WERI-Rb-1 (cell line): ENCODE results near the gene FNDC5.

Source experiments
- DNase-seq: peaks from one replicate; pipeline ENCODE4 v3.0.0-alpha.2; 2020
- H3K27ac ChIP-seq: fragments of 250-450 bp; sonication (Bioruptor Pico); 2 replicates; pipeline ENCODE4 v1.5.1; 2020; ENCODE audit warnings: mild to moderate bottlenecking, moderate library complexity
- H3K27me3 ChIP-seq: fragments of 250-450 bp; sonication (Bioruptor Pico); 2 replicates; pipeline ENCODE4 v1.5.1; 2021; ENCODE audit warnings: mild to moderate bottlenecking, low read depth, moderate library complexity; ENCODE audit not compliant: insufficient read depth, severe bottlenecking
- H3K36me3 ChIP-seq: fragments of 250-450 bp; sonication (Bioruptor Pico); 2 replicates; pipeline ENCODE4 v1.5.1; 2020; ENCODE audit warnings: mild to moderate bottlenecking, moderate library complexity
- H3K4me3 ChIP-seq: 2 replicates; pipeline ENCODE4 v1.5.1; 2011; ENCODE audit warnings: low read depth, mild to moderate bottlenecking, control low read depth, low read length
- H3K9me3 ChIP-seq: fragments of 250-450 bp; sonication (Bioruptor Pico); 2 replicates; pipeline ENCODE4 v1.5.1; 2021; ENCODE audit warnings: mild to moderate bottlenecking, moderate library complexity; ENCODE audit not compliant: severe bottlenecking
- TF ChIP-seq, protein P1 (sequence below): IDR thresholded peaks from 2 replicates; pipeline ENCODE4 v1.5.1; 2011; ENCODE audit warnings: low read depth, mild to moderate bottlenecking, control low read depth, inconsistent platforms, low read length

FNDC5 gene

DNA sequence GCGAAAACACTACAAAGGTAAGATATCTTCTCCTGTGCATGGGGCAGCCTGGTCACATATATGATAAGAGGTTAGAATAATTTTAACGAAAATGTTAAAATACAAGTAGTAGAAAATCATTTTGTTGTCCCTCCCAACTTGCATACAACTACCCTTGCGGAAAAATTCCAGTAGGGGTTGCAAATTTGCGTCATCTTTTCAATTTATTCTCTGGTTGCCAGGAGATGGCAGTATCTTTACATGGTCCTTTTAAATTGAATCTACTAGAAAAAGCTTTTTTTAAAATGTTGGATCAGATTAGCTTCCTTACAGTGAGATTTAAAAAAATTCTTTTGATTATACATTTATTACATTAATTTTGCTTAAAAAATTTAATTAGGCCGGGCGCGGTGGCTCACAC lies 42.4 kb downstream of the FNDC5 start:
- H3K36me3 ChIP-seq: peaks cover 80% of the 10 kb centered on the region
- no peak for DNase-seq

DNA sequence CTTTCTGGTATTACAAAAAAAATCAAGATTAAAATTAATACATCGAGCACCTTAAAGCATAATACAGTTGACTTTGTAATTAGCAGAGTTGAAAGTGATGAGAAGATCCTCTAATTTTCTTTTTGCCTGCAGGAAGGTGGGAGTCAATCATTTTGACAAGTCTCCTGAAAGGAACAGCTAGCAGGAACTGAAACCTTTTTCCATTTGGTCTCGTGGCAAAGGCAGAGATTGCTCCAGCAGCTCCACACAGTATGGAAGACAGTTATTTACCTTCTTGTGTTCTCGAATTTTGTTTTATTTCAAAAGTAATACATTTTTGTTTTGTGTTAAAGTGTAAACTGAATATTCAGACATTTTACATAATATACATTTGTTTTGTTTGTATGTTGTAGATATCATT lies 45.5 kb downstream of the FNDC5 start:
- H3K36me3 ChIP-seq: peaks cover 61% of the 10 kb centered on the region
- no peak for DNase-seq
- no peak overlapping the region for H3K4me3 ChIP-seq
- no peaks in the 10 kb centered on the region for H3K27me3 ChIP-seq
- no peaks in the 10 kb centered on the region for H3K9me3 ChIP-seq
- TF ChIP-seq, protein P1, sequence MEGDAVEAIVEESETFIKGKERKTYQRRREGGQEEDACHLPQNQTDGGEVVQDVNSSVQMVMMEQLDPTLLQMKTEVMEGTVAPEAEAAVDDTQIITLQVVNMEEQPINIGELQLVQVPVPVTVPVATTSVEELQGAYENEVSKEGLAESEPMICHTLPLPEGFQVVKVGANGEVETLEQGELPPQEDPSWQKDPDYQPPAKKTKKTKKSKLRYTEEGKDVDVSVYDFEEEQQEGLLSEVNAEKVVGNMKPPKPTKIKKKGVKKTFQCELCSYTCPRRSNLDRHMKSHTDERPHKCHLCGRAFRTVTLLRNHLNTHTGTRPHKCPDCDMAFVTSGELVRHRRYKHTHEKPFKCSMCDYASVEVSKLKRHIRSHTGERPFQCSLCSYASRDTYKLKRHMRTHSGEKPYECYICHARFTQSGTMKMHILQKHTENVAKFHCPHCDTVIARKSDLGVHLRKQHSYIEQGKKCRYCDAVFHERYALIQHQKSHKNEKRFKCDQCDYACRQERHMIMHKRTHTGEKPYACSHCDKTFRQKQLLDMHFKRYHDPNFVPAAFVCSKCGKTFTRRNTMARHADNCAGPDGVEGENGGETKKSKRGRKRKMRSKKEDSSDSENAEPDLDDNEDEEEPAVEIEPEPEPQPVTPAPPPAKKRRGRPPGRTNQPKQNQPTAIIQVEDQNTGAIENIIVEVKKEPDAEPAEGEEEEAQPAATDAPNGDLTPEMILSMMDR: no peak
- H3K27ac ChIP-seq: no peak overlapping the region

More for the DNA sequence above, 42.4 kb downstream of the FNDC5 start:
- Histone ChIP-seq H3K27ac (no peak overlapping the region), H3K27me3 (no peaks in the 10 kb centered on the region), H3K9me3 (no peaks in the 10 kb centered on the region), H3K4me3 (no peak overlapping the region)
- TF ChIP-seq, protein P1: no peak

DNA sequence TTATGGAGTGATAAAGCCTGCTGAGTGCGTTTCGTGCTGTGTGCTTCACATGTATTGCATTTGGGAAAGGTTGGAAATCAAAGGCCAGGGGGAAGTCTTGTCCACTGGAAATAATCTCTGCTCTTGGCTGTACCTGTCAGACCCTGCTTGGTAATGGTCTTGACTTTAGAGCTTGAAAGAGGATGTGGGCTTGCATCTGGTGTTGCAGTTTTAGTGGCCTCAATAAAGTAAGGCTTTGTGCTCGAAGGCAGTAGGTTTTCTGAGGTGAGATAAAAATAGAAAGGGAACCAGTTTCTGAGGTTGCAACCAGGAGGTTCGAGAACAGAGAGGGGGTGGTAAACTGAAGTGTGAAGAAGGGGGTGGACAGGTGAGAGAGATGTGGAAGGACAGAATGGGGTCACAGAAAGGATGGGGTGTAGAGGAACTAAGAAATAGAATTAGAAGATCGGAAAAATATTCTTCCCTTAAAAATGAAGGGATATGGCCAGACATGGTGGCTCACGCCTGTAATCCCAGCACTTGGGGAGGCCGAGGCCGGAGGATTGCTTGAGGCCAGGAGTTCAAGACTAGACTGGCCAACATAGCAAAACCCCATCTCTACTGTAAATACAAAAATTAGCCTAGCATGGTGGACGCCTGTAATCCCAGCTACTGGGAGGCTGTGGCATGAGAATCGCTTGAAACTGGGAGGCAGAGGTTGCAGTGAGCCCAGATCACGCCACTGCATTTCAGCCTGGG lies 51.7 kb downstream of the FNDC5 start:
- TF ChIP-seq, protein P1: no peak
- H3K9me3 ChIP-seq: no peaks in the 10 kb centered on the region
- no peak for DNase-seq

DNA sequence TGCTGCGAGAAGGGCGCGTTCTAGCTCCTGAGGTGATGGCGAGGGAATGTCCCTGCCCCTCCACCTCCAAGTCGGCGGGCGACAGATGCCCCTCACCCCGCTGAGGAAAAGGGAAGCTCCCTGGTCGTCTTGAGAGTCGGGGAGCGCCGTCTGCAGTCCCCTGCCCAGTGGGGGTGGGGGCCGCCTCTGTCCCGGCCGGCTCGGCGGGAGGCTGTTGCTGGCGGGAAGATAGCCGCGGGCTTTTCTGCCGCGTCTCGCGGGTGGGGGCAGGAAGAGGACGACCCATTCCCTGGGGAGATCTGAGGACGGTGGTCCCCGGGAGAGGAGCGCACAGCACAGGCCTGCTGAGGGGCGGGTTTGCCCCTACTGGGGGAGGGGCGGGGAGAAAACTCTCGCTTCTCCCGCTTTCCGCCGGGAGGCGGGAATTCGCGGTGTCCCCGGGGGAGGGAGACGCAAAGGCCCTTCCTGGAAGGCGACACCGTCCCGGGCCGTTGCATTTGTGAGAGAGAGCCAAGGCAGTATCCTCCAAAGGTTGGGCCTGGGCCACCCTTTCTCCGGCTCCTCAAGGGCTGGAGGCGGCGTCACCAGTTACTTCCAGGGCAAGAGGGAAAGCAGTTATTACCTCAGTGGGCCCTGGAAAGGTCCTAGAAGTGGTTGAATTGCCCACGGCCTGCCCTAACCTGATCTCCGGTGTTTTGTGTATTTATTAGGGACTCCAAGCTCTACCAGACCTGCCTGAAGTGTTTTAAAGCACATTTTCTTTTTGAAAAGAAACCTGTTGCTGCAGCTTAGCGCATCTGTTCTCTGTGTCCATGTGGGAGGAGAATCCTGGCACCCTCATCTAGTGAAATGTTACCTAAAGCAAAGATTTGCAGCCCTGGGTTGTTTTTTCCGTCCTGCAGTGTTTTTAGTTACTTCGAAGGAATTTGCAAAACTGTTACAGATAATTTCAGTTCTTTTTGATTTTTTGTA lies 52.6 kb downstream of the FNDC5 start:
- peak overlapping the region; percentile 99 for H3K27ac ChIP-seq
- no peaks in the 10 kb centered on the region for H3K27me3 ChIP-seq
- TF ChIP-seq, protein P1: no peak
- peaks cover 50% of the 10 kb centered on the region for H3K36me3 ChIP-seq
- no peaks in the 10 kb centered on the region for H3K9me3 ChIP-seq
- DNase-seq: peak; percentile 86
- H3K4me3 ChIP-seq: peak overlapping the region; percentile 97

More for the DNA sequence above, 51.7 kb downstream of the FNDC5 start:
- Histone ChIP-seq H3K4me3 (peak overlapping the region; percentile 97), H3K27me3 (no peaks in the 10 kb centered on the region), H3K27ac (peak overlapping the region; percentile 99), H3K36me3 (peaks cover 42% of the 10 kb centered on the region)

DNA sequence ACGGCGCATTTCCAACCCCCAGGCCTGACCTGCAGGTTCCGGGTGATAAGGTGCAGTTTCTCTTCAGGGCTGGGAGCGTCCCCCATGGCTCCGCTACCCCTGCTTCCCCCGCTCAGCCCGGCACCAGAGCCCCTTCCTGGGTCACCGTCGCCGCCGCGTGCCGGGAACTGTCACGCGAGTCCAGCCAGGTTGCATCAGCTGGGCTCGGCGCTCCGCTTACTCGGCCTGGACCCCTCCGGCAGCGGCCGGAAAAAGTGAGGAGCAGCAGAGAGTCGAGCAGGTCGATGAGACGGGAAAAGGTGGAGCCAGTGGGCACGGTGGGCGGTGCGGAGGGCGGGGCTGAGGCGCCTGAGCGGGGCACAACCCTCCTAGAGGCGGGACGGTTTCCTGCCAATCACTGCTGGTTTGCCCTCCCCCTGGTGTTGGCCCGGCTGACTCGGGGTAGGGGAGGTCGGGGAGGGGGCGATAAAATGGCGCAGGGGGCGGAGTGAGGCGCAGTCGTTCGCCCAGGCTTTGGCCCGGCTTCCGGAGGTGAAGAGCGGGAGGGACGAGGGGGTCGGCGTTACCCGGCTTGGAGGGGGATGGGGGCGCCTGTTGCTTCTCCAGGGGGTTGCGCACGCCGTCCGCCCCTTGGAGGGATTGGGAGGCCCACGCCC lies 53.4 kb downstream of the FNDC5 start, which contains the start of the genes S100PBP and YARS1:
S100PBP (plus strand) TSS at position 495 of the 656 bp plus-strand sequence. CDS start 8,447 bp downstream, outside the sequence.
YARS1 (minus strand) TSS at position 200 of the 656 bp plus-strand sequence; CDS start at position 86, 114 bp downstream.
- peak; percentile 99 for DNase-seq
- TF ChIP-seq, protein P1: no peak
- H3K4me3 ChIP-seq: peak within 1 kb of the TSS; percentile 97
- H3K27me3 ChIP-seq: no peaks in the 10 kb centered on the region
- peak within 1 kb of the TSS; percentile 99 for H3K27ac ChIP-seq
- H3K36me3 ChIP-seq: peaks cover 51% of the 10 kb centered on the region
- no peaks in the 10 kb centered on the region for H3K9me3 ChIP-seq
